SKM-1 (cell line): ENCODE measurements around the gene DNAAF5.

Experiments used
- DNase-seq: peaks from one replicate; lab custom pipeline; 2025; ENCODE audit not compliant: unreplicated experiment; lab: John Stamatoyannopoulos, UW

DNAAF5 gene

DNA sequence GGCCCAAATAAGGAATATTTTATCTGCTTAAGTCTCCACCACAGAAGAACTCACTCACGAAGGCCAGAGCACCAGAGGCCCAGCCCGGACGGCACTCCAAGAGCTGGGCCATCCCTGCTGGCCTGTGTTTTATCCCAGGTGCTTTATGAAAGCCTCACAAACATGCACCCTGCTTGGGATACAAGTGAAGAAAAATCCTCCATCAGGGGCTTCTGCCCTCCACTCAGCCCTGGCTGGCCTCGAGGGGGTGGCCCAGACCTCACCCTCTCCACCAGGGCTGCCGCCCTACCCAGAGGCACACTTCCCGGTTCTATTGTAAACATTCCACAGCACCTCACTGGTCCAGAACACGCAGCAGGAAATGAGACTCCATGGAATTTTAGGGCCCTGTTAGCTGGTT lies 19.8 kb upstream of the DNAAF5 start:
- DNase-seq = no peak

DNA sequence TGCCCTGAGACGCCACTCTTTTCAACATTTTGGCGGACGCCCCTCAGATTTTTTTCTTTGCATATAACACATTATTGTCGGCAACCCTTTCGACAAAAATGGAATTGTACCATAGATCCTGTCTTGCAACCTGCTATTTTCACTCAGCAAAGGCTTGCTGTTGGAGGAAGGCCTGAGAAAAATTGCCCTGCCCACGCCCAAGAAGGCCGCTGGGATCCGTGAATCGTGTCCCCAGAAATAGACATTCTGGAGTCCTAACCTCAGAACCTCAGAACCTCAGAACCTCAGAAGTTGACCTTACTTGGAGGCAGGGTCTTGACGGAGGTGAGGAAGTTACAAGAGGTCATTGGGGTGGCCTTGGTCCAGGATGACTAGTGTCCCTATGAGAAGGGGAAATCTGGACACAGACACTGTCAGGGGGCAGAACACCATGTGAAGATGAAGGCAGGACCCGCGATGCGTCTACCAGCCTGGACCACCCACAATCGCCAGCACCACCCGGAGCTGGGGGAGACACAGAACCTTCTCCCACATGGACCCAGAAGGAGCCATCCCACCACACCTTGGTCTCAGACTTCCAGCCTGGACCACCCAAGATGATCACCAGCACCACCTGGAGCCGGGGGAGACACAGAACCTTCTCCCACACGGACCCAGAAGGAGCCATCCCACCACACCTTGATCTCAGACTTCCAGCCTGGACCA lies 19.1 kb upstream of the DNAAF5 start:
- DNase-seq = no peak

GRCh38 chr7:710161-710560 lies 16.3 kb upstream of the DNAAF5 start:
- DNase-seq = no peak

GRCh38 chr7:711093-711921 lies 15.2 kb upstream of the DNAAF5 start:
- no peak for DNase-seq

GRCh38 chr7:711922-712380 lies 14.5 kb upstream of the DNAAF5 start:
- DNase-seq = no peak

DNA sequence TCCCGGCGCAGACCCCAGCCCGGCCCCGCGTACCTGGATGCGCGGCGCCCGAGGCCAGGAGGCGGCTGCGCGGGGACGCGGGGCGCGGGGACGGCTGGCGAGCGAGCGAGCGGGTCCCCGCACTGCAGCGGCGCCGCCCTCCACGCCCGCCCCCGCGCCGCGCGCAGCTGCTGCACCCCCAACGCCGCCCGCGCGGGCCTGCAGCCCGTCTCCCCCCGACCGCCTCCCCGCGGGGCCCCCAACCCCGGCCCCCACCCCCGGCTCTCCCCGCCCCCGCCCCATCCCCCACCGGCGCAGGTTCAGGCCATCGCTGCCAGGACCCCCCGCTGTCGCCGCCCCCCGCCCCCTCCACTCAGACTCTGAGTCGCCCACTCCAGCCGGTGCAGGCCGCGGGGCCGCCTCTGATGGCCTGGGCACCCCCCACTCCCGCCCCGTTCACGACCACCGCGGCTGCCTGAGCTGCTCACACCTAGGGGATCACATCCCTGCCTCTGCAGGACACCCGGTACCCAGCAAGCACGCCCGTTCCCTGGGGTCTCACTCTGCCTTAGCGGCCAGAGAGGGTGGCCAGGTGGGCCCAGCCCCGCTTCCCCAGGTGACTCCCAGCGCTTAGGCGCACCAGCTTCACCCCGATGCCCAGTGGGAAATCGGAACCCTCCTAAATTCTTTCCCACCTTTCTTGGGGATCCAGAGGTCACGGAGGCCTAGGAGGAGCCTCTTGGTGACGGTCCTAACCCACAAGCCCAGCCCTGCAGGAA lies 13.9 kb upstream of the DNAAF5 start:
- no peak for DNase-seq

GRCh38 chr7:713139-713457 lies 13.4 kb upstream of the DNAAF5 start:
- no peak for DNase-seq

DNA sequence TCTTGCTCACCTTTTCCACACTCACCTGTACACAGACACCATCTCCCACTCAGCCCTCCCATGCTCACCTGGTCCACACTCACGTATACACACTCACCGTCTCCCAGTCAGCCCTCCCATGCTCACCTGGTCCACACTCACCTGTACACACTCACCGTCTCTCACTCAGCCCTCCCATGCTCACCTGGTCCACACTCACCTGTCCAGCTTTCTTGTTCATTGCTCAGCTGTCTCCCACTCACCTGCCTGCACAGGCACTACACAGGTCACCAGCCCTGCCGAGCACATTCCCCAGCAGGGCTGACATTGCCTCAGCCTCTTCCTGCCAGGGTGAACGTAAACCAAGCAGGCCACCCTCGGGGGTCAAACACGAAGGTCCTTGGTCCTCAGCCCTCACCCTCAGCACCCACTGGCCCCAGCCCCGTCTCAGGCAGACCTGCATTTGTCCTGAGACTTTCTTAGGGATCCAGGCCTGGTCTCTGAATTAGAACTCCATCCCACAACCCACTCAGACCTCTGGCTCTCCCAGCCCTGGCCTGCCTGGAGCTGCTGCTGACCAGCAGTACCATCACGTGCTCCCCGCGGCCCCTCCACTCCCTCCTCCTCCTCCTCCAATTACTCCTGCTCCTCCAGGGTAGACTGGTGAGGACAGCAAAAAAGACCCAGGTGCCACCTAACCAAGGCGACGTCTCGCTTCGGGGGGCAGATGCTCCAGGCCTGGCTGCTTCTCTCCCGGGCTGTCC lies 12.8 kb upstream of the DNAAF5 start:
- no peak for DNase-seq

- no peak for DNase-seq
Measured at GRCh38 chr7:714251-714671, 12.2 kb upstream of the DNAAF5 start.

GRCh38 chr7:716222-716621 lies 10.3 kb upstream of the DNAAF5 start:
- no peak for DNase-seq

DNA sequence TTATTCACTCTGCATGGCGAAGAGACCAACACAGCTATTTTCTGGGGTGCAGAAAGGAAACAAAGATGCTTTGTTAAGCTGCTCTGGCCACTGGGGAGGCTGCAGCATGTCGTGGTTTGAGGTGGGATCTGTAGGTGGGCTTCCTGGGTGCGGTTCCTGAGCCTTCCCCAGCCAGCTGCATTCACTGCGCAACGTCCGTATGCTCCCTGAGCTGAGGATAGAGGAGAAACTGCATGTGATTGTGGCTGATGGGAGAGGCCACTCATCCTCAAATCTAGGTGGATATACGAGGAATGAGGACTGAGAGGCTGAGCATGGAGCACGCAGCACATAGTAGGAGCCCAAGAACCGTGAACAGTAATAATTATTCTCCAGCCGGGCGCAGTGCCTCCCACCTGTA lies 9.9 kb upstream of the DNAAF5 start:
- DNase-seq = no peak

DNA sequence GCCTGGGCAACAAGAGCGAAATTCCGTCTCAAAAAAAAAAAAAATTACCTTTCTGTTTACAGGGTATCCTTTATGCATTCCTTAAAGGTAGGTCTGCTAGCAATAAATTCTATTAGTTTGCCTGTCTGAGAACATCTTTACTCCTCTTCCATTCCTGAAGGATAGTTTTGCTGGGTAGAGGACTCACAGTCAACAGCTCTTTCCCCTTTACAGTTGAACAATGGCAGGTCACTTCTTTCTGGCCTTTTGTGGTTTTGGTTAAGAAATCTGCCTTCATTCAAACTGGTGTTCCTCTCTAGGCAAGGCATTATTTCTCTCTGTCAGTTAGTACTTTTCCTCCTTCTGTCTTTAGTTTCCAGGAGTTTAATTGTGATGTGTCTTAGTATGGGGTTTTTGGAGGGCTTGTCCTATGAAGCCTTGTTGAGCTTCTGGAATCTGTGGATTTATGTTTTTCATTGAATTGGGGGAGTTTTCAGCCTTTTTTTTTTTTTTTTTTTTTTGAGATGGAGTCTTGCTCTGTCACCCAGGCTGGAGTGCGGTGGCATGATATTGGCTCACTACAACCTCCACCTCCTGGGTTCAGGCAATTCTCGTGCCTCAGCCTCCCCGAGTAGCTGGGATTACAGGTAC lies 4.8 kb upstream of the DNAAF5 start:
- DNase-seq = no peak

- DNase-seq = no peak
Measured at GRCh38 chr7:723541-723940, 3.0 kb upstream of the DNAAF5 start.

- DNase-seq = no peak
Measured at GRCh38 chr7:724298-724697, 2.2 kb upstream of the DNAAF5 start.

DNA sequence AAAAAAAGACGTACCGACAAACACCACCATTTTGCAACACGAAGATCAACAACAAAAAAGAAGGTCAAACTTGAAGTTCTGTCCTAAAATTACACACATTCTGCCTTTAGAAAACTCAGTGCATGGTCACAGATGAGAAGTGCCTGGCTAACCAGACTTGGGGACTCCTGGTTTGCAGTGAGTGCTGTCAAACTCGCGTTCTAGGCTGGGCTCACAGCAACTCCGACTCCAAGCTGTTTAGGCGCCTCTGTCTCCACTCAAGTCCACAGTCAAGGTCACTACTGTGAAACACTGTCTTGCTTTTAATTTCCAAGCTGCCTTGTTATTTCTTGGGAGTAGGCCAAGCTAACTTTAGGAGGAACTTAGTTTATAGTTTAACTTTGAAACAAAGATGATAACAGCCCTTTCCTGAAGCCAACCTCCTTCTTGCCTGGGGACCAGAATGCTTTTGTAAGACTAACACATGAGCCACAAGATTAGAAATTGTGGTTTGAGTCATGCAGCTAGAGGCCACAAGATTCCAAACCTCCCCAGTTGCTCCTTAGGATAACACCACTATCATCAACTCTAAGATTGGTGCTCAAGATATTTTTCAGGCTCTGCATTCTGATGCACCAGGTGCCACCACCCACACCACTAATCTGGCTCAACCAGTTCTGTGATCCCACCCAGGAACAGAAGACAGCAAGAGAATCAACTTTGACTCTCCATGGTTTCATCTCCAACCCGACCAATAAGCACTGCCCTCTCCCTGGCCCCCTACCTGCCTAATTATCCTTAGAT lies 1.1 kb upstream of the DNAAF5 start:
- no peak for DNase-seq

DNA sequence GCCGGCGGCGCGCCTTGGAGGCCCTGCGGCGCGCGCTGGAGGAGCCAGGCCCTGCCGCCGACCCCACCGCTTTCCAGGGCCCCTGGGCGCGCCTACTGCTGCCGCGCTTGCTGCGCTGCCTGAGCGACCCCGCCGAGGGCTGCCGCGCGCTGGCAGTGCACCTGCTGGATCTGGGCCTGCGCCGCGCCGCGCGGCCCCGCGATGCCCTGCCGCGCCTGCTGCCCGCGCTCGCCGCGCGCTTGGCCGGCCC lies 280 bp downstream of the DNAAF5 start:
- no peak for DNase-seq

DNA sequence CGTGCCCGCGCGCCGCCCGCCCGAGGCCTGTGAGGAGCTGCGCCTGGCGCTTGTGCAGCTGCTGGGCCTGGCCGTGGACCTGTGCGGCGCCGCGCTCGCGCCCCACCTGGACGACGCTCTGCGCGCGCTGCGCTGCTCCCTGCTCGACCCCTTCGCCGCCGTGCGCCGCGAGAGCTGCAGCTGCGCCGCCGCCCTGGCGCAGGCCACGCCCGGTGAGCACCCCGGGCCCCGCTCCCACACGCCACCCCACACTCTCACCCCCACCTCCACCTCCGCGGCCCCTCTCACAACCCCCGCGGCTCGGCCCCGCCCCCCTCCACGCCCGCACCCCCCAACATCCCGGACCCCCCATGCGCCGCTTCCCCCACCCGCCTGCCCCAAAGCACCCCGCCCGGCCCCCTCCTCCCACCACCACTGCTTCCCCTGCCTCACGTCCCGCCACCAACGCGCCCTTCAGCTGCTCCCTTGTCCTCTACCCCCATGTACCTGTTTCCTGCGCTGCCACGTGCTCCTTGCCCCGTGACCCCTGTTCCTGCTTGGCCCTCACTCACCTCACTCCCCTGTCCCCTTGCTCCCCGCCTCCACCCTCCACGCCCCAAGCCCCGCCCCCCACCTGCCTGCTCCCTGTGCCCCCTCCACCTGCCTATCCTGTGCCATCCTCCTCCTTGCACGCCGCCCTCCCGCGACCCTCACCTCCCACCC lies 756 bp downstream of the DNAAF5 start, which contains the start of gene PRKAR1B:
Gene PRKAR1B, minus strand, starts transcription at position 178 of the 702 bp plus-strand sequence. CDS start 15,776 bp downstream, outside the sequence.
- no peak for DNase-seq

DNA sequence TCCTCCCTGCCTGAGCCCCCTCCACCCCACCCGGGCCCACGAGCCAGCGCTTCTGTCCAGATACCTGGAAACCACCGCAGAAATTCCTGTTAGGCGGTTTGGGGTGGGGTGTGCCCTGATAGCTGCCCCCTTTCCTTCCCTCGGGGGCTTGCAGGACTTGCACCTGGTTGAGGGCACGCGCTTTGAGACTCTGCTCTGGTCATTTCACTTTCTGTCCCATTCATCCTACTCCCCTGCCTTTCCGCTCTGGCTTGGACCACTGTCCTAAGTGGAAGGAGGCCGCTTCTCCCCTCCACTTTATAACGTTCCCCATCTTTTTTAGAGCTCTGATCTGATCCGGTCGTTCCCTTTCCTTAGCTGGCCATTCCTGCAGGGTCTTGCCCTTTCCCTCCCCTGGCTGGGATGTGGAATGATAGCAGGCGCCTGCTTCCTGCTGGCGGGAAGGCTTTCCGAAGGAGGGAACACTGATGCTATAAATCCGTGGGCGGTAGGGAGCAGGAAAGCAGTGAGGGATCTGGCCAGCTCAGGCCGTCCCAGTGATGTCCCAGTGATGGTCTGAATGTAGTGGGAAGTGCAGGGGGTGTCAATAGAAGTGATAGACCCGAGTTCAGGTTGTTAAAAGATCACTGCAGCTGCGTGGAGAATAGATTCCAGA lies 1.4 kb downstream of the DNAAF5 start:
- no peak for DNase-seq

GRCh38 chr7:728602-729001 lies 2.1 kb downstream of the DNAAF5 start:
- no peak for DNase-seq
